Esophagus muscularis mucosa (tissue), 4 donors: ENCODE data around the gene CCDC177. TPM values are rescaled to one million over a fixed set of nuclear protein-coding genes. Genes with fewer than 3 reads are reported as not detected.

Experiments
- DNase-seq: peaks from one replicate; pipeline ENCODE4 v3.0.0-alpha.2; 2017; ENCODE audit errors: extremely low spot score
- H3K27ac ChIP-seq, 4 donors: fragments of 200-600 bp; sonication (generic); replicated peaks in 1 of 4; 1 replicate in 3 of 4; 2 replicates in 1 of 4; pipeline ENCODE4 v1.5.1; 2016 to 2019; ENCODE audit warnings: mild to moderate bottlenecking in 1 of 4
- H3K27me3 ChIP-seq, 4 donors: fragments of 200-600 bp; sonication (generic); one replicate each; pipeline versions ENCODE4 v1.5.1 to v1.6.0; 2016 to 2019
- H3K36me3 ChIP-seq, 4 donors: fragments of 200-600 bp; sonication (generic); one replicate each; pipeline ENCODE4 v1.5.1; 2016 to 2019
- H3K4me1 ChIP-seq, 4 donors: fragments of 200-600 bp; sonication (generic); one replicate each; pipeline ENCODE4 v1.5.1; 2016 to 2019
- H3K4me3 ChIP-seq, 4 donors: fragments of 200-600 bp; sonication (generic); 1 replicate in 2 of 4; 2 replicates in 2 of 4; pipeline ENCODE4 v1.5.1; 2016 to 2019; ENCODE audit warnings: mild to moderate bottlenecking in 4 of 4, moderate library complexity in 1 of 4
- H3K9me3 ChIP-seq, 4 donors: fragments of 200-600 bp; sonication (generic); 1 replicate in 3 of 4; 2 replicates in 1 of 4; pipeline ENCODE4 v1.5.1; 2016 to 2019
- EP300 ChIP-seq: sonication (generic); formaldehyde crosslinking; IDR thresholded peaks from one replicate; pipeline ENCODE4 v1.6.1; 2017; ENCODE audit warnings: antibody characterized with exemption
- POLR2A ChIP-seq: fragments of 450-650 bp; IDR thresholded peaks from one replicate; pipeline ENCODE4 v1.6.1; 2017; ENCODE audit warnings: antibody characterized with exemption, moderate library complexity, mild to moderate bottlenecking, low read depth
- POLR2AphosphoS5 ChIP-seq, 2 donors: sonication (generic); formaldehyde crosslinking; IDR thresholded peaks; one replicate each; pipeline ENCODE4 v1.6.1; 2017; ENCODE audit warnings: antibody characterized with exemption in 2 of 2
- WGBS: methylation state at CpG from one replicate; pipeline ENCODE4 v1.1.5; 2018; 5-methylcytosine and 5-hydroxymethylcytosine counted together
- intact Hi-C: fragments of 100-400 bp; cut with DNase I; formaldehyde crosslinking; loops from one replicate; pipeline ENCODE4 v1.15.1; 2023
- total RNA-seq, 4 donors: library from RNA; depleted of rRNA; stranded (reverse); fragments of >200 nt; gene quantifications; one replicate each; pipeline versions ENCODE4 v1.1.0 to v1.2.1, GENCODE V29; 2016
- TF ChIP-seq, protein P1 (sequence below), 3 experiments: fragments of 200-600 bp in 2 of 3; fragments of 450-650 bp in 1 of 3; sonication (generic) in 2 of 3; IDR thresholded peaks; one replicate each; pipeline ENCODE4 v1.5.1; 2017 to 2019; ENCODE audit warnings: antibody characterized with exemption in 3 of 3, mild to moderate bottlenecking in 2 of 3, moderate library complexity in 1 of 3

The CCDC177 gene
- total RNA-seq, 4 donors from 2014 or later, result not detected

DNA sequence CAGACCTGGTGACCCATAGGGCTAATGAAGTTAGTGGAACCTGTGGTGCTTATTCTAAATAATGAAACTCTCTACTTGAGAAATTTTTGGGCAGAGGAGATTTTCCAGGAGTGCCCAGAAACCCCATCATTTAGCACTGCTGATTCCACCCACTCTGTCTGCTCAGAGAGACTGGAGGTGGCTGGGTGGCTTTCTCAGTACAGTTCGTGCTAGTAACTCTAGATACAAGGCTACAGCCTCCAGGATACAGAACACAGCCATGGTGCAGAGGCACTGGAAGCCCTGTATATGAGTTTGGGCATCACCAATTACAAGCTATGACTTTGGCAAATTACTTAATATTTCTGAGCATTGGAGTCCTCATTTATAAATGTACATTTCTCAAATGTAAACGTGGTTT lies 32.4 kb downstream of the CCDC177 start:
- intact Hi-C loops, result no loop called here
- WGBS, result 49% methylated on average over 2 of the region's 2 CpGs
- TF ChIP-seq, protein P1, sequence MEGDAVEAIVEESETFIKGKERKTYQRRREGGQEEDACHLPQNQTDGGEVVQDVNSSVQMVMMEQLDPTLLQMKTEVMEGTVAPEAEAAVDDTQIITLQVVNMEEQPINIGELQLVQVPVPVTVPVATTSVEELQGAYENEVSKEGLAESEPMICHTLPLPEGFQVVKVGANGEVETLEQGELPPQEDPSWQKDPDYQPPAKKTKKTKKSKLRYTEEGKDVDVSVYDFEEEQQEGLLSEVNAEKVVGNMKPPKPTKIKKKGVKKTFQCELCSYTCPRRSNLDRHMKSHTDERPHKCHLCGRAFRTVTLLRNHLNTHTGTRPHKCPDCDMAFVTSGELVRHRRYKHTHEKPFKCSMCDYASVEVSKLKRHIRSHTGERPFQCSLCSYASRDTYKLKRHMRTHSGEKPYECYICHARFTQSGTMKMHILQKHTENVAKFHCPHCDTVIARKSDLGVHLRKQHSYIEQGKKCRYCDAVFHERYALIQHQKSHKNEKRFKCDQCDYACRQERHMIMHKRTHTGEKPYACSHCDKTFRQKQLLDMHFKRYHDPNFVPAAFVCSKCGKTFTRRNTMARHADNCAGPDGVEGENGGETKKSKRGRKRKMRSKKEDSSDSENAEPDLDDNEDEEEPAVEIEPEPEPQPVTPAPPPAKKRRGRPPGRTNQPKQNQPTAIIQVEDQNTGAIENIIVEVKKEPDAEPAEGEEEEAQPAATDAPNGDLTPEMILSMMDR (IDR thresholded peaks at IDR 0.05), result no peak
- TF ChIP-seq POLR2AphosphoS5 (IDR thresholded peaks at IDR 0.05), result no peak
- no peak for TF ChIP-seq EP300
- no peak for TF ChIP-seq POLR2A

DNA sequence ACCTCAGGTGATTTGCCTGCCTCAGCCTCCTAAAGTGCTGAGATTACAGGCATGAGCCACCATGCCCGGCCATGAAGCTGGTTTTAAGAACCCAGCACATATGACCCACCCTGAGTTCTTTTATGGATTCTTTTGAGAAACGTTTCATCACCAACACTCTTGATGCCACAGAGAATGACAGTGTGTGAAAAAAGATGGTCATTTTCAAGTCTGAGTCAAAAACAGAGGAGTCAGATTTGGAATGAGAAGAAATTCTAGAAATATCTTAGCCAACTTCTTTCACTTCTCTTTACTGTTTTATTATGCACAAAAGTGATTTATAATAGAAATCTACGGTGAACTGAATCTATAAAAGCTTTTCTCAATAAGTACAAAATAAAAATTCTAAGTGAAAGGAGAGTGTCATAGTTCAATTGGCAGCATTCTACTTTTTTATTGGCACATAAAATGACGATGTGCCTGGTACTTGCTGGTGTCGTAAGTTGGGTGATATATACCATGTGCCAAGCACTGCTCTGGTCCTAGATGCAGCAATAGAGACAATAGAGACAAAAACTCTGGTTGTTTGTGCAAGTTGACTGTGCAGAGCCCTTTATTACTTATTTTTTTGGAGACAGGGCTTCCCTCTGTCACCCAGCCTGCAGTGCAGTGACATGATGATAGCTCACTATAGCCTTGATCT lies 33.9 kb downstream of the CCDC177 start:
- no peaks in the 10 kb centered on the region for H3K36me3 ChIP-seq
- no peak for DNase-seq
- no peak overlapping the region for H3K27ac ChIP-seq
- WGBS, result 79% methylated on average over 5 of the region's 5 CpGs
- H3K27me3 ChIP-seq, result peaks cover 0 to 6% (median 0%) of the 10 kb centered on the region in 4 donors
- no peak for TF ChIP-seq POLR2AphosphoS5 (IDR thresholded peaks at IDR 0.05)
- TF ChIP-seq, protein P1 (IDR thresholded peaks at IDR 0.05), result no peak
- no peak for TF ChIP-seq EP300
- TF ChIP-seq POLR2A, result no peak
- H3K9me3 ChIP-seq, result no peaks in the 10 kb centered on the region
- H3K4me1 ChIP-seq, result no peaks in the 10 kb centered on the region
- intact Hi-C loops, result no loop called here
- no peak overlapping the region for H3K4me3 ChIP-seq

More for the DNA sequence above, 32.4 kb downstream of the CCDC177 start:
- Histone ChIP-seq H3K9me3 (no peaks in the 10 kb centered on the region), H3K27me3 (peaks cover 0 to 16% (median 0%) of the 10 kb centered on the region in 4 donors), H3K36me3 (no peaks in the 10 kb centered on the region), H3K4me1 (no peaks in the 10 kb centered on the region), H3K27ac (no peak overlapping the region), H3K4me3 (no peak overlapping the region)
- DNase-seq, result no peak

DNA sequence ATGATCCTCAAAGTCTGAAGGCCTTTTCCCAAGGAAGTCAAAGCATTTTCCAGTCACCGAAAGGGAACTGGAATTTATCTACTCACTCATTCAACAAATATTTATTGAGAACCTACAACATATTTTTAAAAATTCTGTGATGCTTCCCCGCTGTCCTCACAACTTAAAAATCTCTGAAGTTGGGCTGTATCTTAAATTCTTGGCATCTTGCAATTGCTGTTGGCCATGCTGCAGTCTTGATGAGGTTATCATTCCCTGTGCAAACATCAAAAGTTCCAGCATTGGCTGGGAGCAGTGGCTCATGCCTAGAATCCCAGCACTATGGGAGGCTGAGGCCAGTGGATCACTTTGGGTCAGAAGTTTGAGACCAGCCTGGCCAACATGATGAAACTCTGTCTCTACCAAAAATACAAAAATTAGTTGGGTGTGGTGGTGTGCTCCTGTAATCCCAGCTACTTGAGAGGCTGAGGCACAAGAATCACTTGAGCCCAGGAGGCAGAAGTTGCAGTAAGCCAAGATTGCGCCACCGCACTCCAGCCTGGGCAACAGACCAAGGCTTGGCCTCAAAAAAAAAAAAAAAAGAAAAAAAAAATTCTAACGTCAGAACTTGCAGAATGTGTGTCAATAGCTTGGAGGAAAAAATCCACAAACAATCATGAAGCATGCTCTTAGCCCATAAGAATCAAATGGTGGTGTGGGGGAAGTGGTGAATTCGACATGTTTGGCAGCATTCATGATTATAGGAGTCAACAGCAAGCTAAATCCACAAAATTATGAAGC lies 34.9 kb downstream of the CCDC177 start:
- no peak overlapping the region for H3K27ac ChIP-seq
- H3K9me3 ChIP-seq, result no peaks in the 10 kb centered on the region
- H3K4me1 ChIP-seq, result peaks cover 0 to 4% (median 0%) of the 10 kb centered on the region in 4 donors
- WGBS, result 67% methylated on average over 6 of the region's 6 CpGs
- peaks cover 0 to 14% (median 0%) of the 10 kb centered on the region in 4 donors for H3K27me3 ChIP-seq
- intact Hi-C loops, result loop anchor here (5.0 kb wide), 1 partner anchor 32 kb away; the partner anchor contains the start of gene CCDC177
- no peak overlapping the region for H3K4me3 ChIP-seq
- H3K36me3 ChIP-seq, result no peaks in the 10 kb centered on the region
- no peak for TF ChIP-seq POLR2A
- no peak for TF ChIP-seq EP300
- no peak for TF ChIP-seq POLR2AphosphoS5 (IDR thresholded peaks at IDR 0.05)
- TF ChIP-seq, protein P1 (IDR thresholded peaks at IDR 0.05), result no peak
- no peak for DNase-seq

DNA sequence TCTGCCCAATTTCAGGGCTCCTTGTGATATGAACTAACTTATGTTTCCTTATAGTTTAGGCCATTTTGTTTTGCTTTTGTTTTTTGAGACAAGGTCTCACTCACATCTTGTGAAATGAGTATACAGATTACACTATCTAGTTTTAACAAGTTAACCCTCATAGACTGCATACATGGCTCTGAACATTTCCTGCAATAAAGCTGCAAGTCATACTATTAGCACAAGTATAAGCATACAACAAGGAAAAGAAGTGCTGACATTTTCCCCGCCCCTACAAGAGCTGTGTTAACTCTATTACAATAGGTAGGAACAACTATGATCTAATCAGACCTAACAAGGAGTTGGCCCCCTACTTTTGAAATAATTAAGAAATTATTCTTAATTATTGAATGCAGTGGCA lies 35.9 kb downstream of the CCDC177 start:
- Histone ChIP-seq H3K9me3 (no peaks in the 10 kb centered on the region), H3K36me3 (no peaks in the 10 kb centered on the region), H3K27me3 (peaks cover 0 to 24% (median 0%) of the 10 kb centered on the region in 4 donors), H3K27ac (no peak overlapping the region), H3K4me3 (no peak overlapping the region), H3K4me1 (peaks cover 0 to 4% (median 0%) of the 10 kb centered on the region in 4 donors)
- TF ChIP-seq, protein P1 (IDR thresholded peaks at IDR 0.05), result no peak
- TF ChIP-seq EP300 (no peak), POLR2AphosphoS5 (IDR thresholded peaks at IDR 0.05) (no peak), POLR2A (no peak)
- intact Hi-C loops, result loop anchor here (5.0 kb wide), 1 partner anchor 34 kb away; the partner anchor contains the start of gene CCDC177
- DNase-seq, result no peak
- WGBS, result 90% methylated on average over 1 of the region's 1 CpG
